GM12801 (cell line): ENCODE results near the gene ATXN7L3B.

Experiments
- CTCF ChIP-seq: IDR thresholded peaks from one replicate; pipeline ENCODE4 v1.5.1; 2011; ENCODE audit warnings: control low read depth; ENCODE audit not compliant: insufficient read length; ENCODE audit errors: extremely low read depth

Gene ATXN7L3B

GRCh38 chr12:74586251-74586650 lies 48.6 kb downstream of the ATXN7L3B start:
- no peak for TF ChIP-seq CTCF
